NT2/D1 (cell line): ENCODE results near the gene AKT1.

ENCODE experiments used
- SUZ12 ChIP-seq: IDR thresholded peaks from 2 replicates; pipeline ENCODE4 v1.6.1; 2011; ENCODE audit not compliant: insufficient read length, insufficient read depth; ENCODE audit errors: extremely low read depth
- YY1 ChIP-seq: IDR thresholded peaks from 2 replicates; pipeline ENCODE4 v1.6.1; 2011; ENCODE audit not compliant: insufficient read length, insufficient read depth
- ZNF274 ChIP-seq: IDR thresholded peaks from 2 replicates; pipeline ENCODE4 v1.6.1; 2011; ENCODE audit warnings: mild to moderate bottlenecking, low read depth, low read length

DNA sequence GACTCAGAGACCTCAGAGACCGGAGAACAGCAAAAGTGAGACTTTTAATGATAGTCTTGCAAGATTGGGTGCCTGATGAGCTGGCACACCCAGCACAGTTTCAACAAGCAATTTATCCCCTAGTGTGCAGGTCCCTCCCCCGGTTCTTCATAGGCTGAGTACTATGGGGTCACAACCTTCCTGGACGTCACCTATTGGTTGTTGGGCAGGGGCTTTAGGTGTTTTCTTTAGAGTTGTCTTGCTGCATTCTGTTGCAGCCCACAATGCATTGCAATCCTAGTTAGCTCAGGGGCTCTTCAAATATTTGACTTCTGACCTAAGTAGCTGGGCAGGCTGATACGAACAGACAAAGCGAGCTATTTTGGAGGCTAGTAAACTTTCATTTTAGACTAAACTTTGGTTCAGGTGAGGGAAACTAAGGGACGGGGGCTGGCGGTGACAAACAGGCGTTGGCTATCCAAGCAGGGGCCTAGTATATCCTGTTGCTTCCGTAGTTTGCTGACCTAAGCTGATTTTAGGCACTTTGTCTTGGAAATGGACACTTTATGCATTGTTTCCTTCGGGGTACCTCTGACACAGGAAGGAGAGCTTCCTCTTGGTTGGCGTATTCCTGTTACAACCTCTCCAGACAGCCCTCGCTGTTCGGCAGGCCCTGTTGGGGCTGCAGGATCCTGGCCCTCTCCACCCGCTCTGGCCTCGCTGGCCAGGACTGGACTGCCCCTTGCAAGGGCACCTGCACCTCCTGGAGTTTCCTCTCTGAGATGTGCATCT lies 28.5 kb downstream of the AKT1 start:
- TF ChIP-seq YY1 (no peak), ZNF274 (no peak), SUZ12 (no peak)
